ENCODE data around the gene EXOSC5.
A peak's percentile ranks its signal among the peaks of the same experiment; 100 is the strongest.

- peak; percentile 28; the same call in 1 of the 2 replicates for TF ChIP-seq CTCF (IDR thresholded peaks at IDR 0.05; ENCODE audit: low read depth, low read length)
- TF ChIP-seq EZH2phosphoT487 (IDR thresholded peaks at IDR 0.05; ENCODE audit: low read depth): no peak
Measured at GRCh38 chr19:41431426-41432386, 34.5 kb upstream of the EXOSC5 start.
